K562 (cell line): ENCODE data around the gene ST6GALNAC6. TPM values are rescaled to one million over a fixed set of nuclear protein-coding genes. Genes with fewer than 3 reads are reported as not detected.

Source experiments
- ARID4B ChIP-seq: sonication (generic); formaldehyde crosslinking; IDR thresholded peaks from 2 replicates; pipeline ENCODE4 v1.8.0; 2022; ENCODE audit warnings: mild to moderate bottlenecking, missing genetic modification reagents
- BCL6 ChIP-seq: fragments of 250-450 bp; sonication (Bioruptor Pico); IDR thresholded peaks from 2 replicates; pipeline ENCODE4 v1.4.0; 2020
- BMI1 ChIP-seq: fragments of 150-350 bp; IDR thresholded peaks from 2 replicates; pipeline ENCODE4 v1.6.1; 2014; ENCODE audit warnings: low read length
- BRD9 ChIP-seq: fragments of 450-650 bp; IDR thresholded peaks from 2 replicates; pipeline ENCODE4 v1.6.1; 2018; ENCODE audit warnings: low read depth; ENCODE audit not compliant: partially characterized antibody
- CBX3 ChIP-seq, 2 experiments: IDR thresholded peaks; 1 replicate in 1 of 2; 2 replicates in 1 of 2; pipeline ENCODE4 v1.6.1; 2012; ENCODE audit warnings: inconsistent platforms in 2 of 2, low read length in 2 of 2, borderline replicate concordance in 1 of 2, control low read depth in 1 of 2
- CEBPB ChIP-seq: fragments of 450-650 bp; IDR thresholded peaks from 2 replicates; pipeline ENCODE4 v1.6.1; 2016; ENCODE audit warnings: missing genetic modification characterization, missing compliant biosample characterization
- CREM ChIP-seq: IDR thresholded peaks from 2 replicates; pipeline ENCODE4 v1.6.1; 2014; ENCODE audit warnings: antibody characterized with exemption, low read depth
- ELF2 ChIP-seq: fragments of 250-450 bp; sonication (Bioruptor Pico); IDR thresholded peaks from 2 replicates; pipeline ENCODE4 v1.5.0; 2021; ENCODE audit warnings: mild to moderate bottlenecking
- ETV6 ChIP-seq, 3 experiments: fragments of 150-350 bp in 1 of 3; sonication (generic) in 1 of 3; formaldehyde crosslinking in 1 of 3; IDR thresholded peaks; 2 replicates each; pipeline versions ENCODE4 v1.6.1 to v1.8.0; 2014 to 2022; ENCODE audit warnings: borderline replicate concordance in 2 of 3, low read depth in 2 of 3, antibody characterized with exemption in 1 of 3, low read length in 1 of 3, mild to moderate bottlenecking in 1 of 3, missing genetic modification reagents in 1 of 3
- HIVEP1 ChIP-seq: fragments of 250-450 bp; sonication (Bioruptor Pico); IDR thresholded peaks from 2 replicates; pipeline ENCODE4 v1.4.0; 2020; ENCODE audit warnings: mild to moderate bottlenecking
- LARP7 ChIP-seq: fragments of 450-650 bp; IDR thresholded peaks from 2 replicates; pipeline ENCODE4 v1.6.1; 2016
- NCOA4 ChIP-seq: fragments of 450-650 bp; IDR thresholded peaks from 2 replicates; pipeline ENCODE4 v1.6.1; 2018; ENCODE audit warnings: mild to moderate bottlenecking; ENCODE audit not compliant: partially characterized antibody
- NEUROD1 ChIP-seq: fragments of 150-350 bp; IDR thresholded peaks from 2 replicates; pipeline ENCODE4 v1.6.1; 2014; ENCODE audit warnings: borderline replicate concordance, low read length, low read depth; ENCODE audit not compliant: partially characterized antibody
- NFATC3 ChIP-seq: fragments of 450-650 bp; IDR thresholded peaks from 2 replicates; pipeline ENCODE4 v1.6.1; 2017; ENCODE audit warnings: mild to moderate bottlenecking
- RFX1 ChIP-seq: fragments of 450-650 bp; IDR thresholded peaks from 2 replicates; pipeline ENCODE4 v1.6.1; 2016; ENCODE audit warnings: mild to moderate bottlenecking, moderate library complexity
- SMARCA4 ChIP-seq: fragments of 450-650 bp; IDR thresholded peaks from 2 replicates; pipeline ENCODE4 v1.6.1; 2016
- SMARCE1 ChIP-seq: fragments of 450-650 bp; IDR thresholded peaks from 2 replicates; pipeline ENCODE4 v1.7.1; 2016; ENCODE audit warnings: mild to moderate bottlenecking
- USF2 ChIP-seq: sonication (generic); formaldehyde crosslinking; IDR thresholded peaks from 2 replicates; pipeline ENCODE4 v1.5.0; 2020; ENCODE audit warnings: missing genetic modification reagents
- ZC3H11A ChIP-seq: IDR thresholded peaks from 2 replicates; pipeline ENCODE4 v1.6.1; 2012; ENCODE audit warnings: low read depth, low read length, improper control_type of control experiment
- ZNF41 ChIP-seq: fragments of 250-450 bp; sonication (Bioruptor Pico); conservative IDR thresholded peaks from 2 replicates; pipeline ENCODE4 v1.4.0; 2020; ENCODE audit warnings: mild to moderate bottlenecking
- ZNF699 ChIP-seq: fragments of 250-450 bp; sonication (Bioruptor Pico); IDR thresholded peaks from 2 replicates; pipeline ENCODE4 v1.8.0; 2021; ENCODE audit warnings: mild to moderate bottlenecking, moderate library complexity; ENCODE audit not compliant: insufficient replicate concordance
- polyA plus RNA-seq, 8 experiments: library from polyadenylated mRNA; depleted of rRNA in 4 of 8; stranded (reverse) in 5 of 8; unstranded in 3 of 8; fragments of >200 nt; fragmentation: Nextera tagmentation in 2 of 8; fragmentation: Illumina TruSeq in 1 of 8; extraction: Ambion mirVana in 2 of 8; extraction: Trizol in 1 of 8; gene quantifications; 2 replicates each; pipeline versions ENCODE4 v1.2.1 to v1.2.3, GENCODE V29; 2011 to 2014; ENCODE audit warnings: inconsistent platforms in 1 of 8, missing spikeins in 1 of 8
- total RNA-seq, 7 experiments: library from RNA; depleted of rRNA in 6 of 7; stranded (reverse); fragments of >200 nt in 6 of 7; fragmentation: Illumina TruSeq in 2 of 7; extraction: Trizol in 2 of 7; gene quantifications; 2 replicates each; pipeline versions ENCODE4 v1.2.1 to v1.2.3, GENCODE V29; 2011 to 2021; ENCODE audit warnings: low replicate concordance in 1 of 7

The ST6GALNAC6 gene
- total and polyA plus RNA-seq, 9 of the 15 experiments (the other 6 are each of a cell fraction or from before 2014, with no cell fraction given) = 0.13 to 23.0 (median 14.5) TPM

GRCh38 chr9:127937388-127938297 is 38.2 kb upstream of the ST6GALNAC6 start, which contains the start of gene DPM2 (continued):
- no peak for TF ChIP-seq SMARCE1
- peak; percentile 92 for TF ChIP-seq ELF2 (CRISPR knock-in tag)
- TF ChIP-seq CREM = peak; percentile 91
- TF ChIP-seq ARID4B (CRISPR knock-in tag) = peak; percentile 85
- TF ChIP-seq HIVEP1 = no peak
- no peak for TF ChIP-seq LARP7
- no peak for TF ChIP-seq SMARCA4
- TF ChIP-seq USF2 = no peak
- TF ChIP-seq ETV6 (IDR thresholded peaks at IDR 0.05; ENCODE audit: borderline replicate concordance in 1 of 2, low read depth in 2 of 2, low read length in 1 of 2) = no peak
- no peak for TF ChIP-seq ETV6 (CRISPR knock-in tag; IDR thresholded peaks at IDR 0.05; ENCODE audit: borderline replicate concordance)
- TF ChIP-seq CBX3 (IDR thresholded peaks at IDR 0.05; ENCODE audit: borderline replicate concordance in 1 of 2, low read length in 2 of 2) = no peak; a peak in 1 of 3 replicates
- no peak for TF ChIP-seq BCL6 (CRISPR knock-in tag)
- TF ChIP-seq RFX1 = no peak
- no peak for TF ChIP-seq BRD9
- no peak for TF ChIP-seq NFATC3
- no peak for TF ChIP-seq ZNF699 (CRISPR knock-in tag)
- peak; percentile 41 for TF ChIP-seq NCOA4
- TF ChIP-seq NEUROD1 = no peak
- TF ChIP-seq ZNF41 (CRISPR knock-in tag) = no peak
- 0 out of 2 replicates have a peak, but pooled peaks have one; percentile 40 for TF ChIP-seq ZC3H11A
- TF ChIP-seq BMI1 = no peak
- TF ChIP-seq CEBPB (tag) = no peak
